ENCODE data around the gene KSR2.

GRCh38 chr12:117476341-117476740, 492.4 kb downstream of the KSR2 start:
- TF ChIP-seq CTCF (conservative IDR thresholded peaks at IDR 0.05) = no peak
- no peak for TF ChIP-seq EZH2 (IDR thresholded peaks at IDR 0.05; ENCODE audit: low read depth)
